Measurements from ENCODE around the gene MAP4K4. TPM values are rescaled to one million over a fixed set of nuclear protein-coding genes. Genes with fewer than 3 reads are reported as not detected.

Gene MAP4K4
- total RNA-seq, 2 experiments from 2014 or later = 92.8 to 94.0 TPM

GRCh38 chr2:101753720-101754490 is 56.4 kb downstream of the MAP4K4 start:
- H3K27ac Mint-ChIP-seq = peak overlapping the region; percentile 69
- H3K4me3 ChIP-seq (ENCODE audit: low read length) = no peak overlapping the region
- no peaks in the 10 kb centered on the region for H3K9me3 ChIP-seq (ENCODE audit: control insufficient read depth in 1 of 2, insufficient read depth in 1 of 2, low read length in 2 of 2)
- CTCF ChIA-PET = interaction anchor here (0.7 to 3.0 kb wide), 4 partner anchors 8 to 80 kb away, joined by 3 to 11 read pairs (median 4); no protein-coding TSS in a partner anchor
- peaks cover 83% of the 10 kb centered on the region for H3K4me1 Mint-ChIP-seq (ENCODE audit: low read depth)
- peaks cover 42% of the 10 kb centered on the region for H3K4me1 ChIP-seq (ENCODE audit: insufficient read depth, low read length)
- peak overlapping the region; percentile 36 for H3K4me3 Mint-ChIP-seq
- no peak overlapping the region for H3K27ac ChIP-seq (ENCODE audit: low read depth in 1 of 2, low read length in 2 of 2)
- no peaks in the 10 kb centered on the region for H3K27me3 ChIP-seq (ENCODE audit: control insufficient read depth in 1 of 2, insufficient read depth in 2 of 2, low read length in 2 of 2)
- no peak for DNase-seq
- peaks cover 4% of the 10 kb centered on the region for H3K36me3 Mint-ChIP-seq (ENCODE audit: low read depth)
- intact Hi-C loops (cut with DNase I, micrococcal nuclease) = loop anchor here in 1 of 2 experiments (5.0 kb wide), 1 partner anchor 52 kb away; no protein-coding TSS in a partner anchor
- no peaks in the 10 kb centered on the region for H3K27me3 Mint-ChIP-seq
- POLR2A ChIA-PET = interaction anchor here (0.7 to 1.9 kb wide), 3 partner anchors 13 to 35 kb away, joined by 3 to 6 read pairs (median 5); no protein-coding TSS in a partner anchor
- ATAC-seq (ENCODE audit: poor library complexity) = no peak
- no peaks in the 10 kb centered on the region for H3K36me3 ChIP-seq (ENCODE audit: insufficient read depth, low read length)
- H3K9me3 Mint-ChIP-seq = no peaks in the 10 kb centered on the region
- TF ChIP-seq CTCF (IDR thresholded peaks at IDR 0.05) = no peak

- DNase-seq = no peak
- H3K36me3 Mint-ChIP-seq (ENCODE audit: low read depth) = peaks cover 4% of the 10 kb centered on the region
- no peaks in the 10 kb centered on the region for H3K27me3 Mint-ChIP-seq
- H3K27ac ChIP-seq (ENCODE audit: low read depth in 1 of 2, low read length in 2 of 2) = no peak overlapping the region
- ChIA-PET POLR2A (interaction anchor here (0.7 to 1.9 kb wide), 5 partner anchors 9 to 38 kb away, joined by 3 to 6 read pairs (median 5); no protein-coding TSS in a partner anchor), CTCF (interaction anchor here (0.9 to 3.0 kb wide), 2 partner anchors 8 to 77 kb away, joined by 3 to 11 read pairs; no protein-coding TSS in a partner anchor)
- ATAC-seq (ENCODE audit: poor library complexity) = no peak
- H3K4me3 ChIP-seq (ENCODE audit: low read length) = no peak overlapping the region
- no peaks in the 10 kb centered on the region for H3K9me3 ChIP-seq (ENCODE audit: control insufficient read depth in 1 of 2, insufficient read depth in 1 of 2, low read length in 2 of 2)
- no peaks in the 10 kb centered on the region for H3K27me3 ChIP-seq (ENCODE audit: control insufficient read depth in 1 of 2, insufficient read depth in 2 of 2, low read length in 2 of 2)
- H3K4me3 Mint-ChIP-seq = no peak overlapping the region
- H3K27ac Mint-ChIP-seq = peak overlapping the region; percentile 69
- intact Hi-C loops (cut with DNase I, micrococcal nuclease) = loop anchor here in 1 of 2 experiments (5.0 kb wide), 1 partner anchor 52 kb away; no protein-coding TSS in a partner anchor
- peaks cover 42% of the 10 kb centered on the region for H3K4me1 ChIP-seq (ENCODE audit: insufficient read depth, low read length)
- H3K9me3 Mint-ChIP-seq = no peaks in the 10 kb centered on the region
- H3K4me1 Mint-ChIP-seq (ENCODE audit: low read depth) = peaks cover 85% of the 10 kb centered on the region
- TF ChIP-seq CTCF (IDR thresholded peaks at IDR 0.05) = no peak
- no peaks in the 10 kb centered on the region for H3K36me3 ChIP-seq (ENCODE audit: insufficient read depth, low read length)
Observed at GRCh38 chr2:101754618-101755017, 57.1 kb downstream of the MAP4K4 start.

GRCh38 chr2:101756266-101756665 is 58.8 kb downstream of the MAP4K4 start:
- Histone ChIP-seq H3K27ac (ENCODE audit: low read depth in 1 of 2, low read length in 2 of 2) (no peak overlapping the region), H3K36me3 (ENCODE audit: insufficient read depth, low read length) (no peaks in the 10 kb centered on the region), H3K4me3 (ENCODE audit: low read length) (no peak overlapping the region), H3K9me3 (ENCODE audit: control insufficient read depth in 1 of 2, insufficient read depth in 1 of 2, low read length in 2 of 2) (no peaks in the 10 kb centered on the region), H3K4me1 (ENCODE audit: insufficient read depth, low read length) (peaks cover 35% of the 10 kb centered on the region), H3K27me3 (ENCODE audit: control insufficient read depth in 1 of 2, insufficient read depth in 2 of 2, low read length in 2 of 2) (no peaks in the 10 kb centered on the region)
- ChIA-PET CTCF (interaction anchor here (0.7 kb wide), 1 partner anchor 187 kb away, joined by 5 read pairs; no protein-coding TSS in a partner anchor), POLR2A (interaction anchor here (0.6 to 1.0 kb wide), 3 partner anchors 11 to 26 kb away, joined by 3 to 5 read pairs (median 3); no protein-coding TSS in a partner anchor)
- no peak overlapping the region for H3K4me3 Mint-ChIP-seq
- no peaks in the 10 kb centered on the region for H3K36me3 Mint-ChIP-seq (ENCODE audit: low read depth)
- H3K27ac Mint-ChIP-seq = peak overlapping the region; percentile 68
- no peak for TF ChIP-seq CTCF (IDR thresholded peaks at IDR 0.05)
- DNase-seq = no peak
- H3K9me3 Mint-ChIP-seq = no peaks in the 10 kb centered on the region
- ATAC-seq (ENCODE audit: poor library complexity) = no peak
- intact Hi-C loops (cut with DNase I, micrococcal nuclease) = no loop called here
- H3K4me1 Mint-ChIP-seq (ENCODE audit: low read depth) = peaks cover 80% of the 10 kb centered on the region
- H3K27me3 Mint-ChIP-seq = no peaks in the 10 kb centered on the region

All from CD4-positive, alpha-beta T cell (primary cell).